GM21619 (cell line): ENCODE measurements around the gene MIPOL1.
"Not testable (repeated sequence)": the region's sequence is repeated elsewhere in the genome, so short reads cannot be mapped to it uniquely, and the experiment has no call there.

Source experiments
- ATAC-seq: cut with Tn5 transposase; IDR thresholded peaks from one replicate; pipeline ENCODE4 v1.9.1; 2021; ENCODE audit not compliant: unreplicated experiment

The MIPOL1 gene

DNA sequence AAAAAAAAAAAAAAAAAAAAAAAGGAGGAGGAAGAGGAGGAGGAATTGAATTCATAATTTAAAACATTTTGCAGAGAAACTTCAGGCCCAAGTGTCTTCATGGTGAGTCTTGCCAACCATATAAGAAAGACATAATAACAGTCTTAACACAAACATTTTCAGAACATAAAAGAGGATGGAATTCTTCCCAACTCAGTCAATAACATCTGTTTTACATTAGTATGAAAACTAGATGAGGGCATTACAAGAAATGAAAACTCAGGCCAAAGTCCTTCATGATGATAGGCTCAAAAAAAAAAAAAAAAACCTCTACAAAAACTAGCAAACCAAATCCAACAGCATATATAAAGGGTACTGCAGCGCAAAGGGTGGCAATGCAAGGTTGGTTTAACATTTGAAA, 245.7 kb downstream of the MIPOL1 start:
- ATAC-seq: no peak

DNA sequence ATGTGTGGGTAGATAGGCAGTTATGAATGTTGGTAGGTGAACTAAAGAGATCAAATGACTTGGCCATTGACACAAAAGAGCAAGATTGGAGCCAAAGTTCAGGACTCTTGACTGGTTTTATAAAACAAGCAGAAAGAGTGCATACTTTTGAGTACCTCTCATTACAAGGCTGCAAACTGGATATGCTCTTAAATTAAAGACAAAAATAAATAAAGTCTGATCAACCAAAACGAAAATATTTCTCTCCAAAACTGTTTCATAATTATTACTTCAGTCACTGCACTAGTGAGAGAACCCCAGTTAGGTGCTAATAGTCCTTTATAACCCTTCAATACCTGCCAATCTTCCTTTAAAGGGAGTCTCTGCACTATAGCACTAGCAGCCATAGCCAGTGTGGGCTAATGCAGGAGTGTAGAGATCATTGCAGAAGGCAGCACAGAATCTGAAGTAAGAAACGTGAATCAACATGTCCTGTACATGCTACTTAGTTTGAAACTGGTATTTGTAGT, 250.2 kb downstream of the MIPOL1 start:
- no peak for ATAC-seq

DNA sequence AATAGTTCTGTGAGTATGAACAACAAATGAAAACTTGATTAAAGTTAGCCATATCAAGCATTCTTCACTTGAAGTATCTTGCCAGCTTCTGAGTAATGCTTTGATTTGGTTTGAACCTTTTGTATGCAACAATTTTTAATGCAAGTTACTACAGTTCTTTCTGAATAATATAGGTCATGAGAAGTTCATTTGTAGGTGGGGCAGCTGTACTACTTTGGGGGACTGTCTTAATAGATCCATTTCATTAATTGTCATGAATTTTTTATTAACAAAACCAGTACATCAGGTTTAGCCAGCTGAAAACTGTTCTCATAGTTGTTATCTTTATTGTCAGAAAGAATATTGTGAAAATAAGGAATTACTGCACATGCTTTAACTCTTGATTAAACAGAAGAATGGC, 254.6 kb downstream of the MIPOL1 start:
- ATAC-seq: no peak

DNA sequence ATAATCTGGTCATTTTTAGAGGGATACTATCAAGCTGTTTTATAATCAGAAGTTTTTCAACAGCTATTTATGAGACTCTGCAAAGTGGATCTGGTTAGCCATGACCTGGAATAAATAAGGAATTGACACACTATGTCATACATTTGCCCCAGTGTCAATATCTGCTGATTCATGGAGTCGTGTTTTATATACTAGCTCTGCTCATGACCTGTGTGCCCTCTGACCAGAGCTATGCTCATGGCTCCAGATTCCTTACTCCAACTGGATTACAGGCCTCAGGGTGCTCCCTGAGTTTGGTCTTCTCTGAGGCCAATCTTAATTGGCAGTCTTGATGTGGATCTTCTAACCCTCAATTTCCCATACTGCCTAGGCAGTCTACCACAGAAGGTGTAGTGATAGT, 256.2 kb downstream of the MIPOL1 start:
- ATAC-seq: no peak

DNA sequence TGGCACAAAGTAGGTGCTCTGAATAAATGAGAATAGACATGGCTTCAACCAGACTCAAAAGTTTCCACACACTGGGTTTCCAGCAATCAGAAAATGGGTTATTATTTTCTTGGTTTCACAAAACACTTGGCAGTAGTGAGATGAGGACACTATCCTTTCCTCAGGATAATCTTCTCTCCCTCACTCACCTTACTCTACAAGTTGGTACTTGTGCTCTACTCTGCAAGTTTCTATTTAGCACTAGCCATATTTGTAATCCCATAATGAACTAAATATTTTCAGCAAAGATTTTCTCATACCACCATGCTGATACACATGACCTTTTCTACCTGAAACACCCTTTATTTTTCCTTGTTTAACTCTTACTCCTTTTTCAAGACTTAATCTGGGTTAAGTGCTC, 259.6 kb downstream of the MIPOL1 start:
- ATAC-seq: no peak

DNA sequence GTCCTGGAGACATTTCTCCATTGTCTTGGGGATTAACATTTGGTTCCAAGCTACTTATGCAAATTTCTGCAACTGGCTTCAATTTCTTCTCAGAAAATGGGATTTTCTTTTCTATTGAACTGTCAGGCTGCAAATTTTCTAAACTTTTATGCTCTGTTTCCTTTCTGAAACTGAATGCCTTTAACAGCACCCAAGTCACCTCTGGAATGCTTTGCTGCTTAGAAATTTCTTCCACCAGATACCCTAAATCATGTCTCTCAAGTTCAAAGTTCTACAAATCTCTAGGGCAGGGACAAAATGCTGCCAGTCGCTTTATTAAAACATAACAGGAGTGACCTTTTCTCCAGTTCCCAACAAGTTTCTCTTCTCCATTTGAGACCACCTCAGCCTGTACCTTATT, 264.7 kb downstream of the MIPOL1 start:
- not testable (repeated sequence) for ATAC-seq

DNA sequence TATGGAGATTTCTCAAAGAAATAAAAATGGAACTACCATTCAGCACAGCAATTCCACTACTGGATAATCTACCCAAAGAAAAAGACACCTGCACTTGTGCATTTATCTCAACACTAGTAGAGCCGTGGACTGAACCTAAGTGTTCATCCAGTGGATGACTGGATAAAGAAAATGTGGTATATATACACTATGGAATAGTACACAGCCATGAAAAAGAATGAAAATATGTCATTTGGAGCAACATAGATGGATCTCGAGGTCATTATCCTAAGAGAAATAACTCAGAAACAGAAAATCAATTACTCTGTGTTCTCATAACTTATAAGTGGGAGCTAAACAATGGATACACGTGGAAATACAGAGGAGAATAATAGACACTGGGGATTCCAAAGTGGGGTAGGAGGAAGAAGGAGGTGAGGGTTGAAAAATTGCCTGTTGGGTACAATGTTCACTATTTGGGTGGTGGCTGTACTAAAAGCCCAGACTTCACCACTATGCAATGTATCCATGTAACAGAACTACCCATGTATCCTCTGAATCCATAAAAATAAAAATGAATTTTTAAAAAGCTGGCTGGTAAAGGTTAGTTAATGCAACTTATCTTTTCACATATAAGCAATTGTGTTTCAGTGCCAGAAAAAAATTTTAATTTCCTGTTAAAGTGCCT, 266.6 kb downstream of the MIPOL1 start:
- ATAC-seq: no peak

DNA sequence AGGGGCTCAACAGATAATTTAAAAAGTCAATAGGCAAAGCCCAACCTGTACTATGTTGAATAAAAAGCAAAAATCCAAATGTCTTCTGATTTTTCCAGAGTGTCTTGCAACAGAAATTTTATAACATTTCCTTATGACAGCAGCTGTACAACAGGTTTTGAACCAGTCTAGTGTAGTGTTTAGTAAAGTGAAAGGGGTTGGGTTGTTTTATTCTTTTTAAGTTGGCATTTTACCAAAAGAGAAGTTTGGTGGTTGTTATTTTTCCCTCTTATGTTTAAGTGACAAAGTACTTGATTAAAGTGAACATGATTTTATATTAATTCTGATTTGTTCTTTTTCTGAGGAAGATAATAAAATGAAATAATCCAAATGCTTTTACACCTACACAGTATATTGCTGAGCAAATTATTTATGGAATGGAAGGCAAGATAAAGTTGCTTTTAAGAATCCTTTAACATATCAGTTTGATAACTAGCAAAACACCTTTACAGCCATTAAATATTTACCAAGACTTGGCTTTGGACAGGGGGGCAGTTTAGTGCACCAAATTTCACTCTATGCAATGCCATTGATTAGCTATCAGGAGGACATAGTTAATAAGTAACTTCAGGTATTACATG, 268.4 kb downstream of the MIPOL1 start:
- ATAC-seq: no peak

DNA sequence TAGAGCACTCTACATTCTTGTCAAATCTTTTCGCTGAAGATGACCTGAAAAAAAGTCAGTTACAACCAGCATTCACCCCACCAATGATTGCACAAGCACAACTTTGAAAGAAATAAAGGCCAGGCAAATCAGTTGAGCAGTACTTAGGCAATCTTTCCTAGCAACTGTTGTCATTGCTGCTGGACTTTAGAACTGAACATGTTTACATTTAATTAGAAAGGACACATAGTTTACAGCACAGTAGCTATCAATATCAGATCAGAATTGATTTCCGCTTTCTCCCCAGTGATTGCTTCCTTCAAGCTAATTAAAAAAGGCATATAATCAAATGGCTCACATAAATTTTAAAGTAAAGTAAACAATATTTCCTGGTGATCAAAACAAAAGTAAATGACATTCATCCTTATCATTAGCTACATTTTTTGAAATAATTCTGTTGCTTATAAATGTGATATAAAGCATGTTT, 268.9 kb downstream of the MIPOL1 start:
- ATAC-seq: no peak

DNA sequence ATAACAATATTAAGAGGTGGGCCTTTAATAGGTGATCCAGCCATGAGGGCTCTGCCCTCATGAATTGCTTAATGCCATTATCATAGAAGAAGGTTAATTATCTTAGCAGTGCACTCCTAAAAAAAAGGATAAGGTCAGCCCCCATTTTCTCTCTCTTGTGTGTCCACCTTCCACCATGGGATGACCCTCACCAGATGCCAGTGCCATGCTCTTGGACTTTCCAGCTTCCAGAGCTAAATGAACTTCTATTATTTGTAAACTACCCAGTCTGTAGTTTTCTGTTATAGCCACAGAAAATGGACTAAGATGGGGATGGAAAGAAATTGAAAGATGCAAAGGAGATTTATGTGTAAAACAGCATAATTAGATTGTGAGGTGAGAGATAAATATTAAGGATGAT, 271.9 kb downstream of the MIPOL1 start:
- ATAC-seq: no peak

DNA sequence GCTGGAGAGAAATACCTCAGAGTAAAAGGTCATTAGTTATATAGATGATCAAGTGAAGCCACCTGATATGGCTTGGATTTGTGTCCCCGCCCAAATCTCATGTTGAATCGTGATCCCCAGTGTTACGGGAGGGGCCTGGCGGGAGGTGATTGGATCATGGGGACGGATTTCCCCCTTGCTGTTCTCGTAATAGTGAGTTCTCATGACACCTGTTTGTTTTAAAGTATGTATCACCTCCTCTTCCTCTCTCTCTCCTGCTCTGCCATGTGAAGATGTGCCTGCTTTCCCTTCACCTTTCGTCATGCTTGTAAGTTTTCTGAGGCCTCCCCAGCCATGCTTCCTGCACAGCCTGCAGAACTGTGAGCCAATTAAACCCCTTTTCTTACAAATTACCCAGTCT, 272.5 kb downstream of the MIPOL1 start:
- no peak for ATAC-seq

DNA sequence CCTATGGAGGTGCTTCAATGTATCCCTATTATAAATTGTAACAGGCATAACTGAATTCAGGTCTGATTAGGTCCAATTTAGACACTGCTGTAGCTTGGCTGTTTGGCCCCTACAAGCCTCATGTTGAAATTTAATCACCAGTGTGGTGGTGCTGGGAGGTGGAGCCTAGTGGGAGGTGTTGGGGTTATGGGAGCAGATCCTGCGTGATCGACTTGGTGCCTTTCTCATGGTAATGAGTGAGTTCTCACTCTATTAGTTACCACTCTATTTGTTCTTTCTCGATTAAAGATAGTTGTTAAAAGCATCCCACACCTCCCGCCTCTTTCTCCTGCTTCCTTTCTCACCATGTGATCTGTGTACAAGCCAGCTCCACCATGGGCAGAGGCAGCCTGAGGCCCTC, 275.2 kb downstream of the MIPOL1 start:
- ATAC-seq: no peak

DNA sequence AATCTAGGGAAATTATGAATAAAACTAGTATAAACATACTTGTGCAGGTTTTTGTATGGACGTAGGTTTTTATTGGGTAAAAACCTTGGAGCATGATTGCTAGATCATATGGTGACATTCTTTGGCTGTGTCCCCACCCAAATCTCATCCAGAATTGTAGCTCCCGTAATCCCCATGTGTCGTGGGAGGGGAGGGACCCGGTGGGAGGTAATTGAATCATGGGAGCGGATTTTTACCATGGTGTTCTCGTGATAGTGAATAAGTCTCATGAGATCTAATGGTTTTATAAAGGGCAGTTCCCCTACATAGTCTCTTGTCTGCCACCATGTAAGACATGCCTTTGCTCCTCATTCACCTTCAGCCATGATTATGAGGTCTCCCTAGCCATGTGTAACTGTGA, 276.5 kb downstream of the MIPOL1 start:
- no peak for ATAC-seq

DNA sequence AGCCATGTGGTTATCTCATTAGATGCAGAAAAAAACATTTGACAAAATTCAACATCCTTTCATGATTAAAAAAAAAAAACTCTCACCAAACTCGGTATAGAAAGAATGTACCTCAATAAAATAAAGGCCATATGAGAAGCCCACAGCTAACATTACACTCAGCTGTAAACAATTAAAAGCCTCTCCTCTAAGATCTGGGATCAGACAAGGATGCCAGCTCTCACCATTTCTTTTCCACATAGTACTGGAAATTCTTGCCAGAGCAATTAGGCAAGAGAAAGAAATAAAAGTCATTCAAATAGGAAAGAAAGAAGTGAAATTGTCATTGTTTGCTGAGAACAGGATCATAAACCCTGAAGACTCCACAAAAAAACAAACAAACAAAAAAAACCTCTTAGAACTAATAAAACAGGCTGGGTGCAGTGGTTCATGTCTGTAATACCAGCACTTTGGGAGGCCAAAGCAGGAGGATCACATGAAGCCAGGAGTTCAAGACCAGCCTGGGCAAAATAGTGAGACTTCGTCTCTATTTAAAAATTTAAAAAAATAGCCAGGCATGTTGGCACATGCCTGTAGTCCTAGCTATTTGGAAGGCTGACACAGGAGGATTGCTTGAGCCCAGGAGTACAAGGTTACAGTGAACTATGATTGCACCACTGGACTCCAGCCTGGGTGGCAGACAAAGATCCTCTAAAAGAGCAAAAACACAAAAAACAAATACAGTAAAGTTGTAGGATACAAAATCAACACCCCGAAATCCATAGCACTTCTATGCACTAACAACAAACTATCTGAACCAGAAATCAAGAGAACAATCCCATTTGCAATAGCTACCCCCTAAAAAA, 282.9 kb downstream of the MIPOL1 start:
- ATAC-seq: no peak

DNA sequence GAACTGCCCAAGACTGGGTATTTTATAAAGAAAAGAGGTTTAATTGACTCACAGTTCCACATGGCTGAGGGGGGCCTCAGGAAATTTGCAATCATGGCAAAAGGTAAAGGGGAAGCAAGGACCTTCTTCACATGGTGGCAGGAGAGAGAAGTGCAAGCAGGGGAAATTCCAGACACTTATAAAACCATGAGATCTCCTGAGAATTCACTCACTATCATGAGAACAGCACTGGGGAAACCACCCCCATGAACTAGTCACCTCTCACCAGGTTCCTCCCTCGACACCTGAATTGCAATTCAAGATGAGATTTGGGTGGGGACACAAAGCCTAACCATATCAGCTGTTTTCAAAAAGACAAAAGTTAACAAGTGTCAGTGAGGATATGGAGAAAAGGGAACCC, 284.7 kb downstream of the MIPOL1 start:
- no peak for ATAC-seq

DNA sequence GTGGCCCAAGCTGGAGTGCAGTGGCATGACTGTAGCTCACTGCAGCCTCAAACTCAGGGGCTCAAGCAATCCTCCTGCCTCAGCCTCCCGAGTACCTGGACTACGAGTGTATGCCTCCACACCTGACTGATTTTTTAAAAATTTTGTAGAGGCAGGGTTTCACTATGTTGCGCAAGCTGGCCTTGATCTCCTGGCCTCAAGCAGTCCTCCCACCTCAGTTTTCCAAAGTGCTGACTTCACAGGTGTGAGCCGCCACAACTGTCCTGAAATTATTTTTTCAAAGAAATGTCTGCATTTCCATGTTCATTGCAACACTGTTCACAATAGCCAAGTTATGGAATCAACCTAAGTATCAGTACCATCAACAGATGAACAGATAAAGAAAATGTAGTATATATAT, 285.9 kb downstream of the MIPOL1 start:
- no peak for ATAC-seq

DNA sequence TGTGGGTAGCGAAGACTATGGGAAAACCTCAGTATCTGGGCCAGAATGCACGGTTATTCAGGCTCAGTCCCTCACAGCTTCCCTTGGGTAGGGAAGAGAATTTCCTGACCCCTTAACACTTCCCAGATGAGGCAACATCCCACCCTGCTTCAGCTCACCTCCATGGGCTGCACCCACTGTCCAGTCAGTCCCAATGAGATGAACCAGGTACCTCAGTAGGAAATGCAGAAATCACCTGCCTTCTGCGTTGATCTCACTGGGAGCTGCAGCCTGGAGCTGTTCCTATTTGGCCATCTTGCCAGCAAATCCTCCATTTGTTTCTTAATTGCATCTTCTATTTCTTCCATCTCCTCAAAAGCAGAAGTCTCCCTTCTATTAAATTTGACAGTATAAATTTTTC, 292.9 kb downstream of the MIPOL1 start:
- ATAC-seq: no peak

DNA sequence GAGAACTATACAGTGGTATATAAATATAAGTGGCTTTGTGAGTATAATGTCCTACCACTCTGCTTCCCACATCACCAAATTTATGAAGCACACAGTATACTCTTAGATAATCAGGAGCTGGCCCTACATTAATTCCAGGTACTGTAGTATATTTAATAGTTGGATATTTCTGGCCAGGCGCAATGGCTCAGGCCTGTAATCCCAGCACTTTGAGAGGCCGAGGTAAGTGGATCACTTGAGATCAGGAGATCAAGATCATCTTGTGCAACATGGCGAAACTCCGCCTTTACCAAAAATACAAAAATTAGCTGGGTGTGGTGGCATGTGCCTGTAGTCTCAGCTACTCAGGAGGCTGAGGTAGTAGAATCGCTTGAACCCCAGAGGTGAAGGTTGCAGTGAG, 293.3 kb downstream of the MIPOL1 start:
- ATAC-seq: no peak

DNA sequence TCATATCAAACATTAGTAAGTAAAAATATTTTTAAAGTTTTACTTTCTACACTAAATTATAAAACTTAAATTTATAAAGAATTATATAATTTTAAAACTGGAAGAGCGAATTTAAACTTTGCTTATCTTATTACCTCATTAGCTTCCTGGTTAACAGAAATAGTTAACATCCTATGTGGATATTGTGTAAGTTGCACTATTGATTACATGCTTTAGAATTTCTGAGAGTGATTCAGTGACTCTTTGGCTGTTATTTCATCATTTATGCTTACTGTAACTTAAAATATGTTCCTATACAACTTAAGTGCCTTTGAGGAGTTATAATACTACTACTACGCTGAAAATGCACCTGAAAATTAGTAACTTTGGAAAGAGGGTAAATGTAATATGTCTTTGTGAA, 295.9 kb downstream of the MIPOL1 start:
- ATAC-seq: no peak

DNA sequence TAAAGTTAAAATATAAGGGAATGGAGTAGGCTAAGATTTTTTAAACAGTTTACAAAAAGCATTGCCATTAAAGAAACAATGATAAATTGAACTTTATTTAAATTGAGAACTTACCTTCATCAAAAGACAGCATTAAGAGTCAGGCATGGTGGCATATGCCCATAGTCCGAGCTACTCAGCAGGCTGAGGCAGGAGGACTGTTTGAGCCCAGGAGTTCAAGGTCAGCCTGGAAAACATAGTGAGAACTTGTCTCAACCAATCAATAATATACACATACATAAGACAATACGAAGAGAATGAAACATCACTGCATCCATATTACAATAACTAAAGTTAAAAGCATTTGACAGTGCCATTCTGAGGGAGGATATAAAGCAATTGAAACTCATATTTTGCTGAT, 299.7 kb downstream of the MIPOL1 start:
- ATAC-seq: no peak

DNA sequence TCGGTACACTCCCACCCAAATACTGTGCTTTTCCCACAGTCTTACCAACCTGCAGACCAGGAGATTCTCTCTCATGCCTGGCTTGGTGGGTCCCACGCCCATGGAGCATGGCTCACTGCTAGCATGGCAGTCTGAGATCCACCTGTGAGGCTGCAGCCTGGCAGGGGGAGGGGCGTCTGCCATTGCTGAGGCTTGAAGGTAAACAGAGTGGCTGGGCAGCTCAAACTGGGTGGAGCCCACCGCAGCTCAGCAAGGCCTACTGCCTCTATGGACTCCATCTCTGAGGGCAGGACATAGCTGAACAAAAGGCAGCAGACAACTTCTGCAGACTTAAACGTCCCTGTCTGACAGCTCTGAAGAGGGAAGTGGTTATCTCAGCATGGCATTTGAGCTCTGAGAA, 304.1 kb downstream of the MIPOL1 start:
- ATAC-seq: no peak

DNA sequence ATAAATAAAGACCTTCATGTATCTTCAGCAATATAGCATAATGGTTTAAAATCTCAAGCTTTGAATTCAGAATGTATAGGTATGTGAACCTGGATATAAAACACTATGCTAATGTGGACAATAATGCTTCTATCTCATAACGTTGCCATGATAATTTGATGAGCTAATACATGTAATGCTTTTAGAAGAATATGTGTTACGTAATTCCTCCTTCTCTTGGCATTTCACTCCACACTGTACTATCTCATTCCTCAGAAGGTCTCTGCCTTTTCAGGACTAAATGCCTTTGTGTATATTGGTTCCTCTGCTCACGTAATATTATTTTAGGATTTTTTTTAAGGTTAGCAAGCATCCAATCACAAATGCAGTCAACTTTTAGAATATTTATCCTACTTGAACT, 310.8 kb downstream of the MIPOL1 start:
- ATAC-seq: no peak
